Measurements from ENCODE around the gene GPN3. TPM values are rescaled to one million over a fixed set of nuclear protein-coding genes. Genes with fewer than 3 reads are reported as not detected.
A peak's percentile ranks its signal among the peaks of the same experiment; 100 is the strongest.

GPN3 gene
- total and polyA plus RNA-seq, 2 of the 13 experiments (the other 11 are each of a cell fraction or from before 2014, with no cell fraction given) = 28.7 to 29.5 TPM

GRCh38 chr12:110449799-110450497 is 18.1 kb downstream of the GPN3 start, which contains the start of gene ARPC3 (continued):
- TF ChIP-seq GABPA (IDR thresholded peaks at IDR 0.05; ENCODE audit: low read depth, low read length) (peak; percentile 97), GABPA (CRISPR knock-in tag; IDR thresholded peaks at IDR 0.05; ENCODE audit: low read depth) (peak; percentile 98), TCF12 (IDR thresholded peaks at IDR 0.05) (no peak), TCF12 (CRISPR knock-in tag; IDR thresholded peaks at IDR 0.05) (no peak), ARHGAP35 (CRISPR knock-in tag; IDR thresholded peaks at IDR 0.05; ENCODE audit: borderline replicate concordance) (no peak; the same call in 1 of the 2 replicates), ZNF615 (CRISPR knock-in tag; IDR thresholded peaks at IDR 0.05; ENCODE audit: borderline replicate concordance) (no peak), GTF3A (CRISPR knock-in tag; conservative IDR thresholded peaks at IDR 0.05) (0 out of 2 replicates have a peak, but pooled peaks have one; percentile 49), PBX3 (CRISPR knock-in tag; IDR thresholded peaks at IDR 0.05; ENCODE audit: borderline replicate concordance) (no peak), GLI4 (CRISPR knock-in tag; IDR thresholded peaks at IDR 0.05; ENCODE audit: borderline replicate concordance) (peak; percentile 52; the same call in 1 of the 2 replicates), SYNCRIP (IDR thresholded peaks at IDR 0.05; ENCODE audit: insufficient read depth, low read depth, low read length) (no peak), ZNF772 (CRISPR knock-in tag; IDR thresholded peaks at IDR 0.05) (peak; percentile 36; the same call in 1 of the 2 replicates), FOXK2 (IDR thresholded peaks at IDR 0.05) (no peak), ZNF564 (CRISPR knock-in tag; IDR thresholded peaks at IDR 0.05) (0 out of 2 replicates have a peak, but pooled peaks have one; percentile 40), MTA1 (CRISPR knock-in tag; IDR thresholded peaks at IDR 0.05; ENCODE audit: borderline replicate concordance) (no peak), WIZ (CRISPR knock-in tag; IDR thresholded peaks at IDR 0.05) (no peak), DBP (CRISPR knock-in tag; IDR thresholded peaks at IDR 0.05; ENCODE audit: not compliant biosample characterization) (no peak), MLLT10 (CRISPR knock-in tag; IDR thresholded peaks at IDR 0.05) (no peak), PPARG (CRISPR knock-in tag; conservative IDR thresholded peaks at IDR 0.05) (0 out of 2 replicates have a peak, but pooled peaks have one; percentile 26), ZNF878 (CRISPR knock-in tag; IDR thresholded peaks at IDR 0.05) (no peak), RBAK (CRISPR knock-in tag; IDR thresholded peaks at IDR 0.05) (no peak), ZBTB7B (CRISPR knock-in tag; IDR thresholded peaks at IDR 0.05) (peak; percentile 48; the same call in 1 of the 2 replicates), ZNF10 (CRISPR knock-in tag; IDR thresholded peaks at IDR 0.05; ENCODE audit: borderline replicate concordance, low read depth) (no peak), SMAD9 (CRISPR knock-in tag; IDR thresholded peaks at IDR 0.05) (no peak), ETS1 (CRISPR knock-in tag; IDR thresholded peaks at IDR 0.05) (no peak), IKZF4 (CRISPR knock-in tag; IDR thresholded peaks at IDR 0.05; ENCODE audit: borderline replicate concordance, low read depth, not compliant biosample characterization) (no peak), RBFOX2 (IDR thresholded peaks at IDR 0.05; ENCODE audit: low read depth, low read length) (peak; percentile 95), SIX4 (CRISPR knock-in tag; IDR thresholded peaks at IDR 0.05) (no peak), ZNF121 (CRISPR knock-in tag; IDR thresholded peaks at IDR 0.05) (0 out of 2 replicates have a peak, but pooled peaks have one; percentile 22), NCOR1 (IDR thresholded peaks at IDR 0.05; ENCODE audit: borderline replicate concordance, low read length) (no peak), SSRP1 (CRISPR knock-in tag; IDR thresholded peaks at IDR 0.05) (no peak)

Data from HepG2 (cell line).